A549 (cell line): ENCODE results near the gene SLC11A2. TPM values are rescaled to one million over a fixed set of nuclear protein-coding genes. Genes with fewer than 3 reads are reported as not detected.

Source experiments
- ATAC-seq, 2 experiments: fragments of 200-7000 bp in 1 of 2; fragments of >200 bp in 1 of 2; cut with Nextera tagmentation in 1 of 2; cut with Tn5 transposase in 1 of 2; 3 replicates each; pipeline versions ENCODE4 v1.8.0 to v1.9.1; 2018 to 2020; ENCODE audit warnings: mild to moderate bottlenecking in 1 of 2, moderate library complexity in 1 of 2
- CTCF ChIA-PET: fragments of 300-600 bp; sonication (Branson Sonifier 250); formaldehyde crosslinking; extraction: SDS; loops from one replicate; lab custom pipeline; 2021; ENCODE audit warnings: antibody characterized with exemption, inconsistent platforms; lab: Yijun Ruan, JAX
- POLR2A ChIA-PET: fragments of 350-600 bp; formaldehyde crosslinking; extraction: SDS; loops from one replicate; lab custom pipeline; 2021; ENCODE audit warnings: antibody characterized with exemption, inconsistent platforms; lab: Yijun Ruan, JAX
- DNase-seq, 2 experiments: peaks; one replicate each; pipeline versions ENCODE4 v3.0.0 to v3.0.0-alpha.2; 2011 to 2016; ENCODE audit warnings: low read depth in 1 of 2, low spot score in 1 of 2
- FAIRE-seq: peaks from 2 replicates; lab custom pipeline; 2011; peaks lifted over from hg19 to GRCh38; lab: Jason Lieb, UNC
- H3K27ac ChIP-seq, 2 experiments: fragments of >200 bp; sonication (Bioruptor Twin); formaldehyde crosslinking; 3 replicates each; pipeline ENCODE4 v1.5.1; 2016 to 2017
- H3K4me1 ChIP-seq: fragments of >200 bp; sonication (Bioruptor Twin); formaldehyde crosslinking; 3 replicates; pipeline ENCODE4 v1.6.1; 2016
- H3K4me2 ChIP-seq: fragments of >200 bp; sonication (Bioruptor Twin); formaldehyde crosslinking; 3 replicates; pipeline ENCODE4 v1.6.1; 2016
- H3K4me3 ChIP-seq: fragments of >200 bp; sonication (Bioruptor Twin); formaldehyde crosslinking; 3 replicates; pipeline ENCODE4 v1.5.1; 2016
- H3K9me3 ChIP-seq: fragments of >200 bp; sonication (Bioruptor Twin); formaldehyde crosslinking; 3 replicates; pipeline ENCODE4 v1.6.1; 2016
- CBX8 ChIP-seq: fragments of 200-600 bp; sonication (generic); IDR thresholded peaks from 2 replicates; pipeline ENCODE4 v1.6.1; 2016
- CHD4 ChIP-seq: fragments of 200-600 bp; sonication (generic); IDR thresholded peaks from 2 replicates; pipeline ENCODE4 v1.6.1; 2016; ENCODE audit warnings: antibody characterized with exemption, mild to moderate bottlenecking, borderline replicate concordance
- CTCF ChIP-seq: fragments of >200 bp; sonication (Bioruptor Twin); formaldehyde crosslinking; IDR thresholded peaks from 3 replicates; pipeline ENCODE4 v1.5.1; 2016
- E2F6 ChIP-seq: IDR thresholded peaks from 2 replicates; pipeline ENCODE4 v1.6.1; 2012; ENCODE audit warnings: low read depth, borderline replicate concordance
- EHF ChIP-seq: fragments of 250-450 bp; sonication (Bioruptor Pico); IDR thresholded peaks from 2 replicates; pipeline ENCODE4 v1.5.0; 2020; ENCODE audit warnings: mild to moderate bottlenecking
- ESRRA ChIP-seq: fragments of 150-350 bp; IDR thresholded peaks from 2 replicates; pipeline ENCODE4 v1.6.1; 2014; ENCODE audit warnings: mild to moderate bottlenecking, low read length, borderline replicate concordance
- FOSB ChIP-seq: fragments of 250-450 bp; sonication (Bioruptor Pico); IDR thresholded peaks from 2 replicates; pipeline ENCODE4 v1.5.0; 2020; ENCODE audit warnings: mild to moderate bottlenecking, moderate library complexity
- FOSL2 ChIP-seq, 2 experiments: fragments of 450-650 bp in 1 of 2; fragments of >200 bp in 1 of 2; sonication (Bioruptor Twin) in 1 of 2; formaldehyde crosslinking; IDR thresholded peaks; 2 replicates each; pipeline versions ENCODE4 v1.5.0 to v1.6.1; 2016 to 2020; ENCODE audit warnings: mild to moderate bottlenecking in 1 of 2, moderate library complexity in 1 of 2
- HDAC2 ChIP-seq: fragments of 200-600 bp; sonication (generic); IDR thresholded peaks from 2 replicates; pipeline ENCODE4 v1.6.1; 2016
- HEYL ChIP-seq: fragments of 250-450 bp; sonication (Bioruptor Pico); IDR thresholded peaks from 2 replicates; pipeline ENCODE4 v1.8.0; 2021; ENCODE audit warnings: mild to moderate bottlenecking, moderate library complexity
- HOXB5 ChIP-seq: fragments of 250-450 bp; sonication (Bioruptor Pico); IDR thresholded peaks from 2 replicates; pipeline ENCODE4 v1.5.0; 2020; ENCODE audit warnings: mild to moderate bottlenecking, moderate library complexity
- NR3C1 ChIP-seq: fragments of >200 bp; sonication (Bioruptor Twin); formaldehyde crosslinking; IDR thresholded peaks from 3 replicates; pipeline ENCODE4 v1.6.1; 2017
- PHF8 ChIP-seq: fragments of 200-600 bp; sonication (generic); IDR thresholded peaks from 2 replicates; pipeline ENCODE4 v1.6.1; 2016; ENCODE audit warnings: low read depth, mild to moderate bottlenecking, antibody characterized with exemption, moderate library complexity, borderline replicate concordance
- POLR2AphosphoS2 ChIP-seq: conservative IDR thresholded peaks from 2 replicates; pipeline ENCODE4 v1.6.1; 2012; ENCODE audit warnings: low read length, improper control_type of control experiment, inconsistent platforms
- RARB ChIP-seq: fragments of 250-450 bp; sonication (Bioruptor Pico); IDR thresholded peaks from 2 replicates; pipeline ENCODE4 v1.8.0; 2021; ENCODE audit warnings: mild to moderate bottlenecking, moderate library complexity
- RFX5 ChIP-seq: fragments of 450-650 bp; IDR thresholded peaks from 2 replicates; pipeline ENCODE4 v1.7.1; 2014; ENCODE audit warnings: antibody characterized with exemption, mild to moderate bottlenecking, moderate library complexity
- RNF2 ChIP-seq: fragments of 200-600 bp; sonication (generic); IDR thresholded peaks from 2 replicates; pipeline ENCODE4 v1.6.1; 2016; ENCODE audit warnings: low read depth, mild to moderate bottlenecking, antibody characterized with exemption, moderate library complexity, borderline replicate concordance
- SMC3 ChIP-seq: fragments of >200 bp; sonication (Bioruptor Twin); formaldehyde crosslinking; IDR thresholded peaks from 3 replicates; pipeline ENCODE4 v1.6.1; 2018; ENCODE audit warnings: inconsistent platforms
- SREBF2 ChIP-seq: fragments of 450-650 bp; IDR thresholded peaks from 2 replicates; pipeline ENCODE4 v1.6.1; 2014; ENCODE audit warnings: mild to moderate bottlenecking, moderate library complexity
- ZSCAN20 ChIP-seq: fragments of 250-450 bp; sonication (Bioruptor Pico); IDR thresholded peaks from 2 replicates; pipeline ENCODE4 v1.8.0; 2022; ENCODE audit warnings: mild to moderate bottlenecking, moderate library complexity
- WGBS: methylation state at CpG from one replicate; pipeline ENCODE4 v1.1.6; 2017; ENCODE audit errors: missing lambda C conversion rate; 5-methylcytosine and 5-hydroxymethylcytosine counted together
- polyA plus RNA-seq, 4 experiments: library from polyadenylated mRNA; depleted of rRNA in 3 of 4; stranded (reverse); fragments of >200 nt; fragmentation: RNase III in 1 of 4; extraction: RNeasy Plus Mini Kit Qiagen cat#74134 plus additional on column Dnase treatment in 1 of 4; gene quantifications; 2 replicates in 3 of 4; 3 replicates in 1 of 4; pipeline ENCODE4 v1.2.3, GENCODE V29; 2011 to 2017
- TF ChIP-seq, protein P1 (sequence below): fragments of 250-450 bp; sonication (Bioruptor Pico); IDR thresholded peaks from 2 replicates; pipeline ENCODE4 v1.5.0; 2020; ENCODE audit warnings: low read depth, mild to moderate bottlenecking, moderate library complexity
- TF ChIP-seq, protein P2 (sequence below): fragments of >200 bp; sonication (Bioruptor Twin); formaldehyde crosslinking; IDR thresholded peaks from 2 replicates; pipeline ENCODE4 v1.6.1; 2016

Gene SLC11A2
- polyA plus RNA-seq, 2 of the 4 experiments (the other 2 are of a cell fraction): 30.8 to 80.7 TPM

DNA sequence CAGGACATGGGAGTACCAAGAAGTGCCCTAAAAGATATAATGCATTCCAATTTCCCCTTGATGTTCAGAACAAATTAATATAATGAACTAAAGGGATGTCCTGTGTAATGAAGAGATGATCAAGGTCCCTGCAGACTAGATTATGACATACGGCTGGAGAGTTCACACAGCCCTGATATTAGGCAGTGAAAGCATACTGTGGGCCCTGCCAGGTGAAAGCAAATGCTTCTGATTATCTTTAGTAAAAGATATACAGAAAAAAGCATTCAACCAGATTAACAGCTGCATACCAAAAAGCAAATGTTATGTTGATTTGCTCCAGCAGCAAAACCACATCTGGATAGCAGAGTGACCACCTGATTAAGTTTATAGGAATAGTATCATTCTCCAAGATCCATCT, 61.8 kb downstream of the SLC11A2 start:
- ChIA-PET CTCF (no interaction called here), POLR2A (no interaction called here)
- Histone ChIP-seq H3K4me1 (peaks cover 15% of the 10 kb centered on the region), H3K9me3 (no peaks in the 10 kb centered on the region), H3K4me3 (no peak overlapping the region), H3K27ac (no peak overlapping the region), H3K4me2 (no peak overlapping the region)
- DNase-seq: no peak
- 0% methylated on average over 1 of the region's 1 CpG for WGBS
- TF ChIP-seq EHF (CRISPR knock-in tag) (no peak), FOSB (no peak), RARB (no peak), POLR2AphosphoS2 (no peak), ESRRA (no peak), E2F6 (no peak), CTCF (no peak), CHD4 (no peak), RNF2 (no peak)
- no peak for FAIRE-seq
- ATAC-seq: no peak

DNA sequence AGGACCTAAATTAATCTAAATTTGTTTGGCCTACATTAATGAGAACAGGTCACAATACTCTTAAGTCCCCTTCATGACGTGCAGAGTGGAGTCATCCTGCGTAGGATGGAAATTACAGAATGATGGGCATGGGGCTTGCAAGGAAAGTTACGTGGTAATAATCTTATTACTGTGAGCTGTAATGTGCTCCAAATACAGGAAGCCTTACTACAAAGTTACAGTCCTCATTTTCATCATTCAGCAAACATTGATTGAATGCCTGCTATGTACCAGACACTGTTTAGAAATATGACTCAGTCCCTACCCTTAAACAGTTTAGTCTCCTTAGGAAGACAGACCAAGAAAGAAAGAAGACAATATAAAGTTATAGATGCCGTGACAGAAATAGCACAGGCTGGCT, 64.5 kb downstream of the SLC11A2 start:
- ATAC-seq (peak in 1 of 2 experiments; percentile 86; a peak in 3 of 6 replicates), FAIRE-seq (no peak), DNase-seq (peak in 1 of 2 experiments; percentile 45)
- ChIA-PET POLR2A (no interaction called here), CTCF (interaction anchor here (0.6 to 1.6 kb wide), 2 partner anchors 53 to 137 kb away, joined by 3 to 4 read pairs; no protein-coding TSS in a partner anchor)
- no peaks in the 10 kb centered on the region for H3K9me3 ChIP-seq
- no peak overlapping the region; a peak in 1 of 6 replicates for H3K27ac ChIP-seq
- H3K4me2 ChIP-seq: peak overlapping the region; percentile 25; the same call in 2 of the 3 replicates
- 64% methylated on average over 4 of the region's 4 CpGs for WGBS
- H3K4me3 ChIP-seq: no peak overlapping the region
- H3K4me1 ChIP-seq: peaks cover 15% of the 10 kb centered on the region
- no peak for TF ChIP-seq E2F6
- TF ChIP-seq NR3C1: no peak
- no peak for TF ChIP-seq RFX5
- TF ChIP-seq, protein P1, sequence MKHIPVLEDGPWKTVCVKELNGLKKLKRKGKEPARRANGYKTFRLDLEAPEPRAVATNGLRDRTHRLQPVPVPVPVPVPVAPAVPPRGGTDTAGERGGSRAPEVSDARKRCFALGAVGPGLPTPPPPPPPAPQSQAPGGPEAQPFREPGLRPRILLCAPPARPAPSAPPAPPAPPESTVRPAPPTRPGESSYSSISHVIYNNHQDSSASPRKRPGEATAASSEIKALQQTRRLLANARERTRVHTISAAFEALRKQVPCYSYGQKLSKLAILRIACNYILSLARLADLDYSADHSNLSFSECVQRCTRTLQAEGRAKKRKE (CRISPR knock-in tag): no peak
- no peak for TF ChIP-seq SMC3
- no peak for TF ChIP-seq SREBF2
- no peak for TF ChIP-seq ESRRA
- no peak for TF ChIP-seq HEYL (CRISPR knock-in tag)
- no peak for TF ChIP-seq FOSB
- TF ChIP-seq, protein P2, sequence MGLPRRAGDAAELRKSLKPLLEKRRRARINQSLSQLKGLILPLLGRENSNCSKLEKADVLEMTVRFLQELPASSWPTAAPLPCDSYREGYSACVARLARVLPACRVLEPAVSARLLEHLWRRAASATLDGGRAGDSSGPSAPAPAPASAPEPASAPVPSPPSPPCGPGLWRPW: no peak
- TF ChIP-seq CBX8: no peak
- no peak for TF ChIP-seq HOXB5 (CRISPR knock-in tag)
- no peak for TF ChIP-seq CHD4
- TF ChIP-seq ZSCAN20 (CRISPR knock-in tag): no peak
- no peak for TF ChIP-seq PHF8
- TF ChIP-seq HDAC2: no peak
- TF ChIP-seq FOSL2 (IDR thresholded peaks at IDR 0.05): no peak
- no peak for TF ChIP-seq FOSL2 (CRISPR knock-in tag; IDR thresholded peaks at IDR 0.05)
